ENCODE measurements around the gene MAEA. TPM values are rescaled to one million over a fixed set of nuclear protein-coding genes. Genes with fewer than 3 reads are reported as not detected.

The MAEA gene
- total and polyA plus RNA-seq, 2 of the 8 experiments (the other 6 are each of a cell fraction or from before 2014, with no cell fraction given): 75.8 to 133 TPM

DNA sequence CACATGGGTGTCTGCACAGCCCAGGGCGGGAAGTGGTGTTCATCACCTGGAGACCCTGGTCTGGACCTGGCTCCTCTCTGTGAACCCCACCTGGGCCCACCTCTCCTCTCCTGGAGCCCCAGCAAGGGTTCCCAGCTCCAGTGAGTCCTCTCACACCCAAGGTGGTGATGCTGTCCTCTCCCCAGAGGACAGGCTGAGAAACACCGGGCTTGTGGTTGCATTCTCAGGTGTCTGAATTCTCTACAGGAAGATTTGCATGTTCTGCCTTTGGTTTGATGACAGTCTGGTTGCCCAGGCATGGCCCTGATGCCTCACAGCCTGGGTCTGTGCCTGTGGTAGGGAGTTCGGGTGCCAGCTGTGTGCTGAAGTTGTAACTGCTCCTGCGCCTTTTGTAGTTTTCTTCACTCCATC, 3.8 kb downstream of the MAEA start:
- peaks cover 0 to 15% (median 2%) of the 10 kb centered on the region in 4 experiments; a peak in 3 of 8 replicates for H3K36me3 ChIP-seq (ENCODE audit: control insufficient read depth in 2 of 4, insufficient read depth in 4 of 4, low read length in 3 of 4)
- H3K4me3 ChIP-seq (ENCODE audit: extremely low read depth in 1 of 4, insufficient read depth in 2 of 4, low read depth in 3 of 4, low read length in 4 of 4): no peak overlapping the region
- no peak overlapping the region for H3K23ac ChIP-seq (ENCODE audit: insufficient read length)
- no peak overlapping the region for H4K5ac ChIP-seq (ENCODE audit: insufficient read length, low read depth, low read length)
- WGBS, 2 experiments (ENCODE audit: extremely low coverage in 1 of 2, insufficient coverage in 1 of 2, insufficient read length in 1 of 2, insufficient replicate concordance in 2 of 2, low coverage in 1 of 2, low lambda C conversion rate in 2 of 2, missing lambda C conversion rate in 1 of 2): 96% methylated on average over 4 of the region's 4 CpGs; no CpG with 5 or more reads in 1 of the 2 experiments
- H3K79me1 ChIP-seq (ENCODE audit: low read depth, low read length): peaks cover 32% of the 10 kb centered on the region
- peak overlapping the region; percentile 71; the same call in 1 of the 2 replicates for H2BK5ac ChIP-seq (ENCODE audit: low read depth, low read length)
- no peak overlapping the region for H2BK20ac ChIP-seq (ENCODE audit: low read length)
- TF ChIP-seq CHD1 (IDR thresholded peaks at IDR 0.05; ENCODE audit: low read depth, low read length) (no peak), BCL11A (IDR thresholded peaks at IDR 0.05; ENCODE audit: low read depth in 2 of 2, low read length in 2 of 2) (no peak), GTF2F1 (IDR thresholded peaks at IDR 0.05; ENCODE audit: borderline replicate concordance, low read depth, low read length) (no peak), EGR1 (IDR thresholded peaks at IDR 0.05; ENCODE audit: borderline replicate concordance, low read depth, low read length) (no peak), NANOG (IDR thresholded peaks at IDR 0.05; ENCODE audit: insufficient read depth, low read depth, low read length, poor library complexity, severe bottlenecking) (no peak), RNF2 (IDR thresholded peaks at IDR 0.05; ENCODE audit: borderline replicate concordance, low read depth, low read length, missing control alignments, poor library complexity, severe bottlenecking) (no peak)
- FAIRE-seq: no peak
- no peak overlapping the region for H3K18ac ChIP-seq (ENCODE audit: extremely low read depth, low read length)
- H3K4me2 ChIP-seq (ENCODE audit: insufficient read depth in 1 of 2, low read depth in 2 of 2, low read length in 2 of 2): no peak overlapping the region
- POLR2A ChIA-PET (ENCODE audit: partially characterized antibody): interaction anchor here (1.1 to 1.6 kb wide), 2 partner anchors 14 to 39 kb away, joined by 3 to 5 read pairs; no protein-coding TSS in a partner anchor
- no peak overlapping the region; a peak in 2 of 7 replicates for H3K9ac ChIP-seq (replicated peaks in 1 of 4; ENCODE audit: extremely low read depth in 1 of 4, low read depth in 3 of 4, low read length in 3 of 4)
- no peak overlapping the region for H3K56ac ChIP-seq (replicated peaks; ENCODE audit: insufficient read length, low read depth, low read length)
- peaks cover 36 to 37% of the 10 kb centered on the region in 2 experiments for H4K20me1 ChIP-seq (replicated peaks in 1 of 2; ENCODE audit: control insufficient read depth in 1 of 2, insufficient read depth in 2 of 2, low read length in 2 of 2)
- CTCF ChIA-PET (ENCODE audit: partially characterized antibody): interaction anchor here (0.8 kb wide), 1 partner anchor 59 kb away, joined by 3 read pairs; no protein-coding TSS in a partner anchor
- no peak overlapping the region for H2BK12ac ChIP-seq (ENCODE audit: low read depth, low read length)
- H3K4ac ChIP-seq (replicated peaks; ENCODE audit: insufficient read length, low read depth, low read length): no peak overlapping the region
- DNase-seq (ENCODE audit: low read depth in 1 of 2, low spot score in 2 of 2): no peak
- no peaks in the 10 kb centered on the region for H3K9me3 ChIP-seq (ENCODE audit: insufficient read depth in 2 of 2, low read depth in 1 of 2, low read length in 1 of 2)
- H2BK15ac ChIP-seq (ENCODE audit: low read length): no peak overlapping the region
- H3K23me2 ChIP-seq (ENCODE audit: low read depth, low read length): peaks cover 8% of the 10 kb centered on the region; the same call in 1 of the 2 replicates
- H2AFZ ChIP-seq (ENCODE audit: low read length): no peak overlapping the region
- H3K27ac ChIP-seq (ENCODE audit: low read depth, low read length): no peak overlapping the region
- H2BK120ac ChIP-seq (replicated peaks; ENCODE audit: low read depth, low read length): no peak overlapping the region
- no peaks in the 10 kb centered on the region for H3K27me3 ChIP-seq (replicated peaks in 1 of 4; ENCODE audit: control insufficient read depth in 3 of 4, extremely low read depth in 1 of 4, insufficient read depth in 3 of 4, low read length in 3 of 4)
- no peak overlapping the region for H4K91ac ChIP-seq (replicated peaks; ENCODE audit: insufficient read length, low read length)
- H3K14ac ChIP-seq (ENCODE audit: insufficient read length): no peak overlapping the region
- H3K4me1 ChIP-seq (replicated peaks in 1 of 4; ENCODE audit: control insufficient read depth in 3 of 4, insufficient read depth in 4 of 4, low read length in 3 of 4): peaks cover 9 to 30% (median 19%) of the 10 kb centered on the region in 4 experiments
- H3K79me2 ChIP-seq (ENCODE audit: control insufficient read depth in 1 of 2, insufficient read depth in 2 of 2, low read length in 2 of 2): peaks cover 41 to 84% of the 10 kb centered on the region in 2 experiments
- H2AK5ac ChIP-seq (ENCODE audit: low read depth, low read length): no peak overlapping the region
- H4K8ac ChIP-seq (ENCODE audit: extremely low read depth, insufficient read depth, low read length): peak overlapping the region; percentile 28; the same call in 1 of the 2 replicates

Measured in H1 (cell line).